BE2C (cell line): Measurements from ENCODE around the gene A2ML1.
"Not testable (repeated sequence)": the region's sequence is repeated elsewhere in the genome, so short reads cannot be mapped to it uniquely, and the experiment has no call there.

Experiments used
- DNase-seq: peaks from one replicate; pipeline ENCODE4 v3.0.0-alpha.2; 2020
- H3K27me3 ChIP-seq: fragments of 250-450 bp; sonication (Bioruptor Pico); 2 replicates; pipeline ENCODE4 v1.5.1; 2020; ENCODE audit warnings: mild to moderate bottlenecking
- H3K36me3 ChIP-seq: fragments of 250-450 bp; sonication (Bioruptor Pico); 2 replicates; pipeline ENCODE4 v1.5.1; 2020; ENCODE audit warnings: mild to moderate bottlenecking
- H3K4me1 ChIP-seq: fragments of 250-450 bp; sonication (Bioruptor Pico); 2 replicates; pipeline ENCODE4 v1.5.1; 2020
- H3K4me3 ChIP-seq: 2 replicates; pipeline ENCODE4 v1.5.1; 2011; ENCODE audit warnings: low read depth, low read length
- H3K9me3 ChIP-seq: fragments of 250-450 bp; sonication (Bioruptor Pico); 2 replicates; pipeline ENCODE4 v1.5.1; 2020
- TF ChIP-seq, protein P1 (sequence below): IDR thresholded peaks from 2 replicates; pipeline ENCODE4 v1.5.1; 2012; ENCODE audit warnings: mild to moderate bottlenecking, low read depth, low read length

A2ML1 gene

GRCh38 chr12:8784290-8784888 is 38.0 kb upstream of the A2ML1 start:
- no peaks in the 10 kb centered on the region; the same call in 1 of the 2 replicates for H3K36me3 ChIP-seq
- no peaks in the 10 kb centered on the region for H3K27me3 ChIP-seq
- no peaks in the 10 kb centered on the region for H3K9me3 ChIP-seq
- TF ChIP-seq, protein P1, sequence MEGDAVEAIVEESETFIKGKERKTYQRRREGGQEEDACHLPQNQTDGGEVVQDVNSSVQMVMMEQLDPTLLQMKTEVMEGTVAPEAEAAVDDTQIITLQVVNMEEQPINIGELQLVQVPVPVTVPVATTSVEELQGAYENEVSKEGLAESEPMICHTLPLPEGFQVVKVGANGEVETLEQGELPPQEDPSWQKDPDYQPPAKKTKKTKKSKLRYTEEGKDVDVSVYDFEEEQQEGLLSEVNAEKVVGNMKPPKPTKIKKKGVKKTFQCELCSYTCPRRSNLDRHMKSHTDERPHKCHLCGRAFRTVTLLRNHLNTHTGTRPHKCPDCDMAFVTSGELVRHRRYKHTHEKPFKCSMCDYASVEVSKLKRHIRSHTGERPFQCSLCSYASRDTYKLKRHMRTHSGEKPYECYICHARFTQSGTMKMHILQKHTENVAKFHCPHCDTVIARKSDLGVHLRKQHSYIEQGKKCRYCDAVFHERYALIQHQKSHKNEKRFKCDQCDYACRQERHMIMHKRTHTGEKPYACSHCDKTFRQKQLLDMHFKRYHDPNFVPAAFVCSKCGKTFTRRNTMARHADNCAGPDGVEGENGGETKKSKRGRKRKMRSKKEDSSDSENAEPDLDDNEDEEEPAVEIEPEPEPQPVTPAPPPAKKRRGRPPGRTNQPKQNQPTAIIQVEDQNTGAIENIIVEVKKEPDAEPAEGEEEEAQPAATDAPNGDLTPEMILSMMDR, result no peak
- no peak overlapping the region for H3K4me3 ChIP-seq
- no peak for DNase-seq
- no peaks in the 10 kb centered on the region for H3K4me1 ChIP-seq

DNA sequence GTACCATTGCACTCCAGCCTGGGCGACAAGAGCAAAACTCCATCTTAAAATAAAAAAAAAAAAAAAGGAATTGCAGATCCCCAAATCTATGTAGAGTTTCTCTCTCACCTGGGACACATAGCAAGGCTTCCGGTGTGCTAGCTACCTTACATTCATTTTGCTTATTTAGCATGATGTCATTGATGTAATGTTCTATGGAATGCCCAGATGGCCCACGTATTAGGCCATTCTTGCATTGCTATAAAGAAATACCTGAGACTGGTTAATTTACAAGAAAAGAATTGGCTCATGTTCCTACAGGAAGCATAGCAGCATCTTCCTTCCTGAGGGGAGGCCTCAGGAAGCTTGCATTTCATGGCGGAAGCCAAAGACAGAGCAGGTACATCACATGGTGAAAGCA is 36.9 kb upstream of the A2ML1 start:
- H3K36me3 ChIP-seq, result no peaks in the 10 kb centered on the region; the same call in 1 of the 2 replicates
- no peaks in the 10 kb centered on the region for H3K4me1 ChIP-seq
- no peaks in the 10 kb centered on the region for H3K27me3 ChIP-seq
- no peak for DNase-seq
- H3K4me3 ChIP-seq, result no peak overlapping the region
- no peaks in the 10 kb centered on the region for H3K9me3 ChIP-seq
- TF ChIP-seq, protein P1, result no peak

- not testable (repeated sequence) for H3K4me3 ChIP-seq, DNase-seq, H3K36me3 ChIP-seq, H3K27me3 ChIP-seq, H3K9me3 ChIP-seq, H3K4me1 ChIP-seq
Measured at GRCh38 chr12:8787206-8787605, 35.2 kb upstream of the A2ML1 start.

- not testable (repeated sequence) for H3K4me3 ChIP-seq, H3K9me3 ChIP-seq, H3K36me3 ChIP-seq, DNase-seq, H3K27me3 ChIP-seq, H3K4me1 ChIP-seq
Measured at GRCh38 chr12:8788706-8789105, 33.7 kb upstream of the A2ML1 start.

- H3K36me3 ChIP-seq, H3K4me1 ChIP-seq, DNase-seq, H3K27me3 ChIP-seq, H3K9me3 ChIP-seq, H3K4me3 ChIP-seq: not testable (repeated sequence)
Measured at GRCh38 chr12:8789341-8790013, 32.9 kb upstream of the A2ML1 start.

GRCh38 chr12:8793226-8793625 is 29.2 kb upstream of the A2ML1 start:
- H3K4me3 ChIP-seq, H3K4me1 ChIP-seq, H3K9me3 ChIP-seq, H3K36me3 ChIP-seq, H3K27me3 ChIP-seq, DNase-seq: not testable (repeated sequence)

DNA sequence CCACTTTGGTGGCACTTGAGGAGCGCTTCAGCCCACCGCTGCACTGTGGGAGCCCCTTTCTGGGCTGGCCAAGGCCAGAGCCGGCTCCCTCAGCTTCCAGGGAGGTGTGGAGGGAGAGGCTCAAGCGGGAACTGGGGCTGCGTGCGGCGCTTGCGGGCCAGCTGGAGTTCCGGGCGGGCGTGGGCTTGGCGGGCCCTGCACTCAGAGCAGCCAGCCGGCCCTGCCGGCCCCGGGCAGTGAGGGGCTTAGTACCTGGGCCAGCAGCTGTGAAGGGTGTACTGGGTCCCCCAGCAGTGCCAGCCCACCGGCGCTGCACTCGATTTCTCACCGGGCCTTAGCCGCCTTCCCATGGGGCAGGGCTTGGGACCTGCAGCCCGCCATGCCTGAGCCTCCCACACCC is 27.8 kb upstream of the A2ML1 start:
- H3K36me3 ChIP-seq, H3K4me1 ChIP-seq, H3K4me3 ChIP-seq, H3K27me3 ChIP-seq, H3K9me3 ChIP-seq, DNase-seq: not testable (repeated sequence)

GRCh38 chr12:8796831-8797626 is 25.4 kb upstream of the A2ML1 start:
- Histone ChIP-seq H3K9me3 (no peaks in the 10 kb centered on the region), H3K36me3 (no peaks in the 10 kb centered on the region), H3K27me3 (no peaks in the 10 kb centered on the region), H3K4me3 (no peak overlapping the region), H3K4me1 (no peaks in the 10 kb centered on the region)
- TF ChIP-seq, protein P1, result no peak
- no peak for DNase-seq

DNA sequence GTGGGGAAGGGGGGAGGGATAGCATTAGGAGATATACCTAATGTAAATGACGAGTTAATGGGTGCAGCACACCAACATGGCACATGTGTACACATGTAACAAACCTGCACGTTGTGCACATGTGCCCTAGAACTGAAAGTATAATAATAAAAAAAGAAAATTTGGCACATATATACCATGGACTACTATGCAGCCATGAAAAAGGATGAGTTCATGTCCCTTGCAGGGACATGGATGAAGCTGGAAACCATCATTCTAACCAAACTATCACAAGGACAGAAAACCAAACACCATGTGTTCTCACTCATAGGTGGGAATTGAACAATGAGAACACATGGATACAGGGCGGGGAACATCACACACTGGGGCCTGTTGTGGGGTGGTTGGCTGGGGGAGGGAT is 21.2 kb upstream of the A2ML1 start:
- H3K9me3 ChIP-seq, H3K4me3 ChIP-seq, H3K36me3 ChIP-seq, H3K27me3 ChIP-seq, DNase-seq, H3K4me1 ChIP-seq: not testable (repeated sequence)

DNA sequence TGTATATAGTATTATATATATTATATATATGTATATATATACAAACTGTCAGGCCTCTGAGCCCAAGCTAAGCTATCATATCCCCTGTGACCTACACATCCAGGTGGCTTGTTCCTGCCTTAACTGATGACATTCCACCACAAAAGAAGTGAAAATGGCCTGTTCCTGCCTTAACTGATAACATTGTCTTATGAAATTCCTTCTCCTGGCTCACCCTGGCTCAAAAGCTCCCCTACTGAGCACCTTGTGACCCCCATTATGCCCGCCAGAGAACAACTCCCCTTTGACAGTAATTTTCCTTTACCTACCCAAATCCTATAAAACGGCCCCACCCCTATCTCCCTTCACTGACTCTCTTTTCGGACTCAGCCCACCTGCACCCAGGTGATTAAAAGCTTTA is 17.6 kb upstream of the A2ML1 start:
- not testable (repeated sequence) for H3K9me3 ChIP-seq, H3K4me3 ChIP-seq, H3K27me3 ChIP-seq, DNase-seq, H3K36me3 ChIP-seq, H3K4me1 ChIP-seq

DNA sequence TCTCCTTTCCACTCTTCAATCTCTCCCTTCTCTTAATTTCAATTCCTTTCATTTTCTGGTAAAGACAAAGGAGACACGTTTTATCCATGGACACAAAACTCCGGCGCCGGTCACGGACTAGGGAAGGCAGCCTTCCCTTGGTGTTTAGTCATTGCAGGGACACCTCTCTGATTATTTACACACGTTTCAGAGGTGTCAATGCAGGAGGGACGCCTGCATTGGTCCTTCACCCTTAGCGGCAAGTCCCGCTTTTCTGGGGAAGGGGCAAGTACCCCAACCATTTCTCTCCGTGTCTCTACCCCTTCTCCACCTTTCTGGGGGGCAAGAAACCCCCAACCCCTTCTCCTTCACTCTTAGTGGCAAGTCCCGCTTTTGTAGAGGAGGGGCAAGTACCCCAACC is 16.9 kb upstream of the A2ML1 start:
- H3K4me3 ChIP-seq, H3K36me3 ChIP-seq, H3K27me3 ChIP-seq, DNase-seq, H3K9me3 ChIP-seq, H3K4me1 ChIP-seq: not testable (repeated sequence)

DNA sequence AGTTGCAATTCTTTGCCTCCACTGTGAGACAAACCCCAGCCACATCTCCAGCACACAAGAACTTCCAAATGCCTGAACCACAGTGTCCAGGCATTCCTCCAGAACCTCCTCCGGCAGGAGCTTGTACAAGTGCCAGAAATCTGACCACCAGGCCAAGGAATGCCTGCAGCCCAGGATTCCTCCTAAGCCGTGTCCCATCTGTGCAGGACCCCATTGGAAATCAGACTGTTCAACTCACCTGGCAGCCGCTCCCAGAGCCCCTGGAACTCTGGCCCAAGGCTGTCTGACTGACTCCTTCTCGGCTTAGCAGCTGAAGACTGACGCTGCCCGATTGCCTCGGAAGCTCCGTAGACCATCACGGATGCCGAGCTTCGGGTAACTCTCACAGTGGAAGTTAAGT is 15.3 kb upstream of the A2ML1 start:
- H3K9me3 ChIP-seq, H3K27me3 ChIP-seq, H3K36me3 ChIP-seq, DNase-seq, H3K4me3 ChIP-seq, H3K4me1 ChIP-seq: not testable (repeated sequence)
